NCI-H446 (cell line): ENCODE data around the gene CERCAM.

Experiments
- DNase-seq, 2 experiments: peaks; one replicate each; lab custom pipeline; 2025; lab: John Stamatoyannopoulos, UW

Gene CERCAM

GRCh38 chr9:128420651-128421481, at the start of gene CERCAM:
Gene CERCAM (plus strand): TSS chr9:128420857. CDS start chr9:128420878, 21 bp downstream.
- DNase-seq: peak in 1 of 2 experiments; percentile 45

GRCh38 chr9:128371630-128372117, 49.0 kb upstream of the CERCAM start:
- no peak for DNase-seq

GRCh38 chr9:128372188-128372641, 48.4 kb upstream of the CERCAM start:
- DNase-seq: no peak

- no peak for DNase-seq
Observed at GRCh38 chr9:128372784-128373183, 47.9 kb upstream of the CERCAM start.

- DNase-seq: no peak
Observed at GRCh38 chr9:128374221-128374675, 46.4 kb upstream of the CERCAM start.

GRCh38 chr9:128375865-128376264, 44.8 kb upstream of the CERCAM start:
- no peak for DNase-seq

- DNase-seq: peak; percentile 8 to 81
Observed at GRCh38 chr9:128382261-128382660, 38.4 kb upstream of the CERCAM start.

- no peak for DNase-seq
Observed at GRCh38 chr9:128383007-128383753, 37.5 kb upstream of the CERCAM start.

- DNase-seq: no peak
Observed at GRCh38 chr9:128383791-128384190, 36.9 kb upstream of the CERCAM start.

GRCh38 chr9:128384801-128385495, 35.7 kb upstream of the CERCAM start:
- no peak for DNase-seq

- DNase-seq: no peak
Observed at GRCh38 chr9:128385496-128386460, 34.9 kb upstream of the CERCAM start.

GRCh38 chr9:128388150-128388549, 32.5 kb upstream of the CERCAM start:
- no peak for DNase-seq

GRCh38 chr9:128389395-128390149, 31.1 kb upstream of the CERCAM start:
- no peak for DNase-seq

GRCh38 chr9:128390150-128390812, 30.4 kb upstream of the CERCAM start:
- no peak for DNase-seq

- no peak for DNase-seq
Observed at GRCh38 chr9:128390813-128391711, 29.6 kb upstream of the CERCAM start.

- no peak for DNase-seq
Observed at GRCh38 chr9:128391956-128392301, 28.7 kb upstream of the CERCAM start.

GRCh38 chr9:128392302-128393144, 28.1 kb upstream of the CERCAM start:
- DNase-seq: no peak
